Large intestine (tissue), 3 donors: ENCODE measurements around the gene DES. TPM values are rescaled to one million over a fixed set of nuclear protein-coding genes. Genes with fewer than 3 reads are reported as not detected.
"Not testable (repeated sequence)": the region's sequence is repeated elsewhere in the genome, so short reads cannot be mapped to it uniquely, and the experiment has no call there.

Experiments used
- DNase-seq, 2 donors: peaks; one replicate each; pipeline versions ENCODE4 v3.0.0 to v3.0.0-alpha.2; 2013
- H3K27ac ChIP-seq: one replicate; pipeline ENCODE4 v1.5.1; 2013; ENCODE audit warnings: low read length
- H3K27me3 ChIP-seq: 2 replicates; pipeline ENCODE4 v1.6.1; 2013; ENCODE audit warnings: low read length; ENCODE audit not compliant: control insufficient read depth, insufficient read depth
- H3K36me3 ChIP-seq: 2 replicates; pipeline ENCODE4 v1.6.1; 2013; ENCODE audit warnings: low read length; ENCODE audit not compliant: control insufficient read depth, insufficient read depth
- H3K4me1 ChIP-seq: one replicate; pipeline ENCODE4 v1.6.1; 2013; ENCODE audit warnings: low read length; ENCODE audit not compliant: control insufficient read depth, insufficient read depth
- H3K4me3 ChIP-seq: one replicate; pipeline ENCODE4 v1.5.1; 2013; ENCODE audit warnings: low read length
- H3K9me3 ChIP-seq: one replicate; pipeline ENCODE4 v1.6.1; 2013; ENCODE audit warnings: mild to moderate bottlenecking, low read depth, low read length, moderate library complexity; ENCODE audit not compliant: control insufficient read depth
- WGBS: methylation state at CpG from one replicate; pipeline ENCODE4 v1.1.5; 2013; ENCODE audit warnings: low lambda C conversion rate; ENCODE audit not compliant: insufficient coverage; 5-methylcytosine and 5-hydroxymethylcytosine counted together
- polyA plus RNA-seq: library from polyadenylated mRNA; unstranded; fragments of 120-200 nt; gene quantifications from one replicate; pipeline ENCODE4 v1.2.1, GENCODE V29; 2013

Gene DES
- polyA plus RNA-seq, 1 donor: 429 TPM

- DNase-seq: no peak
- H3K27me3 ChIP-seq: no peaks in the 10 kb centered on the region
- peaks cover 9% of the 10 kb centered on the region for H3K4me1 ChIP-seq
- H3K36me3 ChIP-seq: no peaks in the 10 kb centered on the region
- H3K4me3 ChIP-seq: no peak overlapping the region
- no CpG with 5 or more reads among the region's 7 CpGs for WGBS
- H3K9me3 ChIP-seq: no peaks in the 10 kb centered on the region
- peak overlapping the region; percentile 17 for H3K27ac ChIP-seq
These were observed 12.0 kb upstream of the DES start for GRCh38 chr2:219405958-219406860.

- Histone ChIP-seq H3K4me3 (no peak overlapping the region), H3K27ac (peak overlapping the region; percentile 60), H3K4me1 (peaks cover 9% of the 10 kb centered on the region), H3K9me3 (no peaks in the 10 kb centered on the region), H3K27me3 (no peaks in the 10 kb centered on the region), H3K36me3 (no peaks in the 10 kb centered on the region)
- no CpG with 5 or more reads among the region's 3 CpGs for WGBS
- DNase-seq: peak in 1 of 2 donors; percentile 41
These were observed 11.3 kb upstream of the DES start for GRCh38 chr2:219406861-219407230.

- not testable (repeated sequence) for H3K9me3 ChIP-seq, H3K36me3 ChIP-seq, H3K4me1 ChIP-seq, H3K27me3 ChIP-seq, H3K4me3 ChIP-seq, DNase-seq
- WGBS: no CpG with 5 or more reads among the region's 5 CpGs
- H3K27ac ChIP-seq: peak overlapping the region; percentile 60
These were observed 10.8 kb upstream of the DES start for GRCh38 chr2:219407343-219407742.

GRCh38 chr2:219408204-219408603, 10.0 kb upstream of the DES start:
- Histone ChIP-seq H3K27ac (peak overlapping the region; percentile 60), H3K4me1 (peaks cover 6% of the 10 kb centered on the region), H3K4me3 (no peak overlapping the region), H3K9me3 (no peaks in the 10 kb centered on the region), H3K27me3 (peaks cover 1% of the 10 kb centered on the region), H3K36me3 (no peaks in the 10 kb centered on the region)
- WGBS: no CpG with 5 or more reads among the region's 5 CpGs
- DNase-seq: no peak

GRCh38 chr2:219408631-219409030, 9.5 kb upstream of the DES start:
- H3K4me3 ChIP-seq: no peak overlapping the region

GRCh38 chr2:219409619-219410018, 8.6 kb upstream of the DES start:
- H3K27ac ChIP-seq: peak overlapping the region; percentile 67
- H3K27me3 ChIP-seq: peaks cover 7% of the 10 kb centered on the region
- peaks cover 6% of the 10 kb centered on the region for H3K4me1 ChIP-seq
- DNase-seq: no peak
- WGBS: no CpG with 5 or more reads among the region's 5 CpGs
- no peaks in the 10 kb centered on the region for H3K36me3 ChIP-seq
- no peaks in the 10 kb centered on the region for H3K9me3 ChIP-seq
- H3K4me3 ChIP-seq: no peak overlapping the region

More at GRCh38 chr2:219408631-219409030, 9.5 kb upstream of the DES start:
- Histone ChIP-seq H3K4me1 (peaks cover 6% of the 10 kb centered on the region), H3K36me3 (no peaks in the 10 kb centered on the region), H3K27me3 (peaks cover 3% of the 10 kb centered on the region), H3K27ac (peak overlapping the region; percentile 67), H3K9me3 (no peaks in the 10 kb centered on the region)
- no CpG with 5 or more reads among the region's 8 CpGs for WGBS
- DNase-seq: no peak

- Histone ChIP-seq H3K36me3 (no peaks in the 10 kb centered on the region), H3K4me3 (no peak overlapping the region), H3K4me1 (peaks cover 5% of the 10 kb centered on the region), H3K27me3 (peaks cover 7% of the 10 kb centered on the region), H3K27ac (no peak overlapping the region), H3K9me3 (no peaks in the 10 kb centered on the region)
- no peak for DNase-seq
- no CpG with 5 or more reads among the region's 8 CpGs for WGBS
These were observed 7.8 kb upstream of the DES start for GRCh38 chr2:219410390-219410789.

- no peak overlapping the region for H3K4me3 ChIP-seq
- peaks cover 7% of the 10 kb centered on the region for H3K9me3 ChIP-seq
- H3K27me3 ChIP-seq: peaks cover 42% of the 10 kb centered on the region
- no peak overlapping the region for H3K27ac ChIP-seq
- DNase-seq: no peak
- H3K36me3 ChIP-seq: no peaks in the 10 kb centered on the region
- 100% methylated on average over 3 of the region's 4 CpGs for WGBS
- H3K4me1 ChIP-seq: peaks cover 5% of the 10 kb centered on the region
These were observed 3.3 kb upstream of the DES start for GRCh38 chr2:219414857-219415256.

- Histone ChIP-seq H3K4me1 (peaks cover 7% of the 10 kb centered on the region), H3K36me3 (peaks cover 2% of the 10 kb centered on the region), H3K4me3 (no peak overlapping the region), H3K27ac (no peak overlapping the region), H3K9me3 (peaks cover 7% of the 10 kb centered on the region), H3K27me3 (peaks cover 48% of the 10 kb centered on the region)
- no peak for DNase-seq
- no CpG with 5 or more reads among the region's 5 CpGs for WGBS
These were observed 2.5 kb upstream of the DES start for GRCh38 chr2:219415580-219416234.

- Histone ChIP-seq H3K36me3 (peaks cover 3% of the 10 kb centered on the region), H3K27ac (no peak overlapping the region), H3K4me1 (peaks cover 7% of the 10 kb centered on the region), H3K9me3 (peaks cover 7% of the 10 kb centered on the region), H3K27me3 (peaks cover 51% of the 10 kb centered on the region), H3K4me3 (no peak overlapping the region)
- DNase-seq: no peak
- WGBS: no CpG with 5 or more reads among the region's 3 CpGs
These were observed 2.0 kb upstream of the DES start for GRCh38 chr2:219416235-219416602.
